Left lung (tissue), 10 donors: ENCODE results near the gene MUC7. TPM values are rescaled to one million over a fixed set of nuclear protein-coding genes. Genes with fewer than 3 reads are reported as not detected.

ENCODE experiments used
- ATAC-seq: fragments of 200-7000 bp; cut with Tn5 transposase; one replicate; pipeline ENCODE4 v1.9.1; 2020; ENCODE audit warnings: moderate library complexity
- DNase-seq, 4 donors: peaks; one replicate each; pipeline ENCODE4 v3.0.0-alpha.2; 2013 to 2020
- H3K27ac ChIP-seq, 2 donors: fragments of 200-600 bp; sonication (generic) in 1 of 2; one replicate each; pipeline versions ENCODE4 v1.5.0 to v1.8.0; 2020 to 2021
- H3K27me3 ChIP-seq, 2 donors: fragments of 200-600 bp; sonication (generic) in 1 of 2; one replicate each; pipeline versions ENCODE4 v1.5.0 to v1.8.0; 2020 to 2021
- H3K36me3 ChIP-seq, 2 donors: fragments of 200-600 bp; sonication (generic) in 1 of 2; one replicate each; pipeline versions ENCODE4 v1.5.0 to v1.8.0; 2020 to 2021
- H3K4me1 ChIP-seq, 2 donors: fragments of 200-600 bp; one replicate each; pipeline ENCODE4 v1.8.0; 2021
- H3K4me3 ChIP-seq, 2 donors: fragments of 200-600 bp; sonication (generic) in 1 of 2; one replicate each; pipeline versions ENCODE4 v1.5.0 to v1.8.0; 2020 to 2021; ENCODE audit warnings: mild to moderate bottlenecking in 1 of 2
- H3K9me3 ChIP-seq, 2 donors: fragments of 200-600 bp; sonication (generic) in 1 of 2; one replicate each; pipeline versions ENCODE4 v1.5.0 to v1.8.0; 2020 to 2021
- intact Hi-C, 2 donors: fragments of 100-400 bp; cut with DNase I; formaldehyde crosslinking; loops; one replicate each; pipeline versions ENCODE4 v1.11.2 to v1.14.2; 2022
- polyA plus RNA-seq, 6 donors: library from polyadenylated mRNA; unstranded; fragments of 120-200 nt; gene quantifications; one replicate each; pipeline ENCODE4 v1.2.1, GENCODE V29; 2013; ENCODE audit not compliant: insufficient read length in 6 of 6
- total RNA-seq, 2 donors: library from RNA; stranded (reverse); fragmentation: NEBNext Ultra II Directional; extraction: Animal tissue kit (Norgen Biotek cat#: 25700); gene quantifications; one replicate each; pipeline ENCODE4 v1.2.1, GENCODE V29; 2021
- TF ChIP-seq, protein P1 (sequence below), 2 donors: fragments of 200-600 bp; sonication (generic) in 1 of 2; IDR thresholded peaks; one replicate each; pipeline versions ENCODE4 v1.5.0 to v1.8.0; 2021; ENCODE audit warnings: antibody characterized with exemption in 2 of 2
- donor health status: DM: no; HTN: yes; CAD: no.
- donor health status: DM: no; HTN: no; CAD: no.

The MUC7 gene
- total and polyA plus RNA-seq, 8 donors = not detected

DNA sequence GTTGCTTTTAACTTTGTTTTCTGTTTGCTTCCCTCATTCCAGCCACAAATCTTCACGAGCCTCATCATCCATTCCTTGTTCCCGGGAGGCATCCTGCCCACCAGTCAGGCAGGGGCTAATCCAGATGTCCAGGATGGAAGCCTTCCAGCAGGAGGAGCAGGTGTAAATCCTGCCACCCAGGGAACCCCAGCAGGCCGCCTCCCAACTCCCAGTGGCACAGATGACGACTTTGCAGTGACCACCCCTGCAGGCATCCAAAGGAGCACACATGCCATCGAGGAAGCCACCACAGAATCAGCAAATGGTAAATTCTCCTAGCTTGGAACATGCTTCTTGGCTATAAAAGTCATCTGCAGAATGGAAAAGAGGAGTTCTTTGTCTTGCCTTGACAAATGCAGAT, 59.0 kb downstream of the MUC7 start:
- Histone ChIP-seq H3K4me1 (no peaks in the 10 kb centered on the region), H3K4me3 (no peak overlapping the region), H3K27me3 (no peaks in the 10 kb centered on the region), H3K36me3 (no peaks in the 10 kb centered on the region), H3K9me3 (no peaks in the 10 kb centered on the region), H3K27ac (no peak overlapping the region)
- DNase-seq (no peak), ATAC-seq (no peak)
- TF ChIP-seq, protein P1, sequence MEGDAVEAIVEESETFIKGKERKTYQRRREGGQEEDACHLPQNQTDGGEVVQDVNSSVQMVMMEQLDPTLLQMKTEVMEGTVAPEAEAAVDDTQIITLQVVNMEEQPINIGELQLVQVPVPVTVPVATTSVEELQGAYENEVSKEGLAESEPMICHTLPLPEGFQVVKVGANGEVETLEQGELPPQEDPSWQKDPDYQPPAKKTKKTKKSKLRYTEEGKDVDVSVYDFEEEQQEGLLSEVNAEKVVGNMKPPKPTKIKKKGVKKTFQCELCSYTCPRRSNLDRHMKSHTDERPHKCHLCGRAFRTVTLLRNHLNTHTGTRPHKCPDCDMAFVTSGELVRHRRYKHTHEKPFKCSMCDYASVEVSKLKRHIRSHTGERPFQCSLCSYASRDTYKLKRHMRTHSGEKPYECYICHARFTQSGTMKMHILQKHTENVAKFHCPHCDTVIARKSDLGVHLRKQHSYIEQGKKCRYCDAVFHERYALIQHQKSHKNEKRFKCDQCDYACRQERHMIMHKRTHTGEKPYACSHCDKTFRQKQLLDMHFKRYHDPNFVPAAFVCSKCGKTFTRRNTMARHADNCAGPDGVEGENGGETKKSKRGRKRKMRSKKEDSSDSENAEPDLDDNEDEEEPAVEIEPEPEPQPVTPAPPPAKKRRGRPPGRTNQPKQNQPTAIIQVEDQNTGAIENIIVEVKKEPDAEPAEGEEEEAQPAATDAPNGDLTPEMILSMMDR (IDR thresholded peaks at IDR 0.05) = no peak
- intact Hi-C loops = no loop called here

DNA sequence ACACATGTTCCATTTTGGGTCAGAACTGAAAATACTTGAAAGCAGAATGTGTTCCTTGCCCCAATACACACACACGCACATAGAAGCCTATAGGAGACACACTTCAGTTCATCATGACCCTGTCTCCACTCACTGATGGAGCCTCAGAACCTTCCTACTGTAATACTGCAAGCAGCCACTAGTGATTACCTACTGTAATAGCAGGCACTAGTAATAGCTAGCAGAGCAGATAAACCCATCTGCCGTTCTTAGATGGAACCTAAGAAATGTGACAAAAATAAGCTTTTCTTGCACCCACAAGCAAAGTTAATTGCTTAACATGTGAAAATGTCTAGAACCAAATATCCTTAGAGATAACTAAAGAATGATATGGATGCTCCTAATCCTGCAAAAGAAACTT, 60.0 kb downstream of the MUC7 start:
- intact Hi-C loops = no loop called here
- Histone ChIP-seq H3K36me3 (no peaks in the 10 kb centered on the region), H3K27ac (no peak overlapping the region), H3K9me3 (no peaks in the 10 kb centered on the region), H3K4me1 (no peaks in the 10 kb centered on the region), H3K27me3 (no peaks in the 10 kb centered on the region), H3K4me3 (no peak overlapping the region)
- ATAC-seq = no peak
- no peak for DNase-seq
- TF ChIP-seq, protein P1 (IDR thresholded peaks at IDR 0.05) = no peak

Other genes starting within 250 kb of the MUC7 start
- gene FDCSP, start 246.1 kb upstream of the MUC7 start, total RNA-seq = not detected
- not detected for gene FDCSP, start 246.1 kb upstream of the MUC7 start, polyA plus RNA-seq
- gene CSN3, start 229.6 kb upstream of the MUC7 start, total RNA-seq = not detected
- gene CSN3, start 229.6 kb upstream of the MUC7 start, polyA plus RNA-seq = not detected
- gene CABS1, start 137.2 kb upstream of the MUC7 start, total RNA-seq = not detected
- not detected for gene CABS1, start 137.2 kb upstream of the MUC7 start, polyA plus RNA-seq
- not detected for gene SMR3A, start 111.4 kb upstream of the MUC7 start, total RNA-seq
- not detected for gene SMR3A, start 111.4 kb upstream of the MUC7 start, polyA plus RNA-seq
- not detected for gene SMR3B, start 89.1 kb upstream of the MUC7 start, total RNA-seq
- gene SMR3B, start 89.1 kb upstream of the MUC7 start, polyA plus RNA-seq = not detected
- gene OPRPN, start 74.3 kb upstream of the MUC7 start, total RNA-seq = not detected
- gene OPRPN, start 74.3 kb upstream of the MUC7 start, polyA plus RNA-seq = not detected
- gene AMTN, start 46.4 kb downstream of the MUC7 start, total RNA-seq = 1 to 10 TPM in 1 of 2 donors, not detected in 1; 3.3 TPM
- gene AMTN, start 46.4 kb downstream of the MUC7 start, polyA plus RNA-seq = under 1 TPM in 2 of 6 donors, not detected in 4; 0.35 to 0.52 TPM
- not detected for gene AMBN, start 120.1 kb downstream of the MUC7 start, total RNA-seq
- gene AMBN, start 120.1 kb downstream of the MUC7 start, polyA plus RNA-seq = not detected
- gene ENAM, start 156.5 kb downstream of the MUC7 start, total RNA-seq = under 1 TPM; 0.24 to 0.73 TPM
- under 1 TPM; 0.14 to 0.84 (median 0.42) TPM for gene ENAM, start 156.5 kb downstream of the MUC7 start, polyA plus RNA-seq
- 100 to 1,000 TPM in 1 of 2 donors, 10 to 100 TPM in 1; 92.6 to 184 TPM for gene JCHAIN, start 194.3 kb downstream of the MUC7 start, total RNA-seq
- gene JCHAIN, start 194.3 kb downstream of the MUC7 start, polyA plus RNA-seq = 1 to 10 TPM; 1.5 to 2.6 (median 2.2) TPM
- 10 to 100 TPM; 21.5 to 28.0 TPM for gene UTP3, start 216.3 kb downstream of the MUC7 start, total RNA-seq
- gene UTP3, start 216.3 kb downstream of the MUC7 start, polyA plus RNA-seq = 10 to 100 TPM; 30.4 to 36.6 (median 34.6) TPM
- 10 to 100 TPM; 59.9 to 65.5 TPM for gene RUFY3, start 249.8 kb downstream of the MUC7 start, total RNA-seq
- 100 to 1,000 TPM; 121 to 158 (median 149) TPM for gene RUFY3, start 249.8 kb downstream of the MUC7 start, polyA plus RNA-seq